Activated naive CD4-positive, alpha-beta T cell treated with anti-CD3 and anti-CD28 coated beads, Interleukin-2, amount 10 ng/mL, durations not matched to agents 7 days and 5 days (primary cell): ENCODE results near the gene MTHFS.
"Not testable (repeated sequence)": the region's sequence is repeated elsewhere in the genome, so short reads cannot be mapped to it uniquely, and the experiment has no call there.

Experiments
- CTCF ChIA-PET: fragments of 350-600 bp; sonication (Branson Sonifier 250); formaldehyde crosslinking; loops from one replicate; lab custom pipeline; 2021; ENCODE audit warnings: antibody characterized with exemption; lab: Charles Lee
- DNase-seq: peaks from one replicate; pipeline ENCODE4 v3.0.0-alpha.2; 2020
- H3K27ac Mint-ChIP-seq: one replicate; pipeline ENCODE4 v1.8.0; 2021; ENCODE audit warnings: mild to moderate bottlenecking, moderate library complexity, mixed read lengths
- H3K27me3 Mint-ChIP-seq: one replicate; pipeline ENCODE4 v1.8.0; 2021; ENCODE audit warnings: mild to moderate bottlenecking, mixed read lengths
- H3K36me3 Mint-ChIP-seq: one replicate; pipeline ENCODE4 v1.8.0; 2021; ENCODE audit warnings: mixed read lengths
- H3K4me1 Mint-ChIP-seq: one replicate; pipeline ENCODE4 v1.8.0; 2021; ENCODE audit warnings: mixed read lengths
- H3K4me3 Mint-ChIP-seq: one replicate; pipeline ENCODE4 v1.8.0; 2021; ENCODE audit warnings: mild to moderate bottlenecking, moderate library complexity, mixed read lengths
- H3K9me3 Mint-ChIP-seq: one replicate; pipeline ENCODE4 v1.8.0; 2021; ENCODE audit warnings: mixed read lengths

Gene MTHFS

DNA sequence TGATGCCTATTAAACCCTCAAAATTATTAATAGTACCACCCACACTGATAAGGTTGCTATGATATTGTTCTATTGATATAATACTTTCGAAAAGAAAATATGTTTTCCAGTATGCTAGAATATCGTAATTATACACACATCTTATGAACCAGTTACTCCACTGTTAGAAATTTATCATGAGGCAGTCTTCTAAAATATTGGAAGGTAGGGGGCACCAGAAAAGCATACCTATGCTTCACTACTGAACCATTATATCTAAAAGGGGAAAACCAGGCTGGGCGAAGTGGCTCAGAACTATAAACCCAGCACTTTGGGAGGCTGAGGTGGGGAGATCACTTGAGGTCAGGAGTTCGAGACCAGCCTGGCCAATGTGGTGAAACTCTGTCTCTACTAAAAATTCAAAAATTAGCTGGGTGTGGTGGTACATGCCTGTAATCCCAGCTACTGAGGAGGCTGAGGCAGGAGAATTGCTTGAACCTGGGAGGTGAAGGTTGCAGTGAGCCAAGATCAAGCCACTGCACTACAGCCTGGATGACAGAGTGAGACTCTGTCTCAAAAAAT is 4.1 kb upstream of the MTHFS start:
- DNase-seq, H3K27me3 Mint-ChIP-seq, H3K9me3 Mint-ChIP-seq, CTCF ChIA-PET, H3K27ac Mint-ChIP-seq, H3K4me3 Mint-ChIP-seq: not testable (repeated sequence)
- Mint-ChIP-seq H3K36me3 (peaks cover 18% of the 10 kb centered on the region), H3K4me1 (peaks cover 40% of the 10 kb centered on the region)

DNA sequence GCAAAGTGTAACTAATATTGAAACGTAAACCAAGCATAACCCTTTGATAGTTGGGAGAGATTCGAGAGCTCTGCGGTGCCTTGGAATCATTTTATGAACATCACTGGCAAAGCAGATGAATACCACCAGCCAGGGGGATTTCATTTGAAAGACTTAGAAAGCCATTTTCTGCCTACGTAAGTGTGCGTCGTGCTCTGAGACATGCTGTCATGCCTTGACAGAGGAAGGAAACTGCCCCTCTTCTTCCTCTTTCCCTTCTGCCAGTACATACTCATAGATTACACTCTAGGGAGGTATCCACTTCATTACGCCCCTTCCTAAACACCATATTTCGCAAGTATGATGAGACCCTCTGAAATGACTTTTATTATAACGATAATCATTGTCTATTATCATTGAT is 3.3 kb upstream of the MTHFS start:
- H3K27me3 Mint-ChIP-seq, result no peaks in the 10 kb centered on the region
- DNase-seq, result no peak
- CTCF ChIA-PET, result interaction anchor here (0.6 to 2.7 kb wide), 2 partner anchors 24 to 93 kb away, joined by 4 to 15 read pairs; no protein-coding TSS in a partner anchor
- no peaks in the 10 kb centered on the region for H3K9me3 Mint-ChIP-seq
- no peak overlapping the region for H3K4me3 Mint-ChIP-seq
- H3K36me3 Mint-ChIP-seq, result peaks cover 16% of the 10 kb centered on the region
- peaks cover 46% of the 10 kb centered on the region for H3K4me1 Mint-ChIP-seq
- H3K27ac Mint-ChIP-seq, result no peak overlapping the region

DNA sequence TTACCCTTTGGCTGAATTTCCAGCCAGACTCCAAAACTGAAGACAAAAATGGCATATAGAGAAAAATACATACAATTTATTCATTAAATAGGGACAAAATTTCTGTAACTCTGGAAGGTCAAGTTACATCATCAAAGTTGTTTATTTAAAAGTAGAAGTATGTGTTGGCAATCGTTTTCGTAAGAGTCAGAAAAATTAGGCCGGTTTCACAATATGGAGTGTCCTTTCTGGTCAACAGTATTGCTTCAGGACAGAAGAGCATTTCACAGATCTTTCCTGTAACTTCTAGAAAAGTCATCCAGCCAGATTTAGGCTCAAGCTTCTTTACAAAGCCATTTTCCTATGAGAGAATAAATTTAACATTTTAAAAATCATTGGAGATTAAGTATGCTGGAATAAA is 2.0 kb upstream of the MTHFS start:
- H3K36me3 Mint-ChIP-seq, result peaks cover 21% of the 10 kb centered on the region
- not testable (repeated sequence) for H3K27me3 Mint-ChIP-seq, H3K4me3 Mint-ChIP-seq, DNase-seq, H3K9me3 Mint-ChIP-seq
- H3K4me1 Mint-ChIP-seq, result peaks cover 51% of the 10 kb centered on the region
- CTCF ChIA-PET, result interaction anchor here (0.9 to 2.7 kb wide), 3 partner anchors 13 to 95 kb away, joined by 3 to 15 read pairs (median 4); no protein-coding TSS in a partner anchor
- H3K27ac Mint-ChIP-seq, result peak overlapping the region; percentile 97

DNA sequence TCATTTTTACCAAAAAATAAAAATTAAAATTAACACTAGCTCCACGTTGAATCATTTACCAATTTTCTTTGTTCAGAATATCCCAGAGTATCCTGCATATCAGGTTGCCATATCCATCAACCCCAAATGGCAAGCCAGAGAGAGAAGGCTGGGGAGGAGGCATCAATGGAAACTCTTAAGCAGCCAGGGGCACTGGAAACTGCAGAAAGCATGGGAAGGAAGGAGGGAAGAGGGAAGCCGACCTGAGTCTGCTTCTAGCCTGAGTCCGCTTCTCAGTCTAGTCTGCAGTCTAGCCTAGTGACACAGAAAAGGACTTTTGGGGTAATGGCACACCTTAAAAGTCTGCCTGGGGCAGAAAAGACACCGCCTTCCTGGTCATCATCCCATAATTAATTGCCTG is 1.6 kb upstream of the MTHFS start:
- Mint-ChIP-seq H3K4me1 (peaks cover 48% of the 10 kb centered on the region), H3K36me3 (peaks cover 19% of the 10 kb centered on the region), H3K9me3 (no peaks in the 10 kb centered on the region), H3K27ac (peak overlapping the region; percentile 97), H3K4me3 (no peak overlapping the region), H3K27me3 (no peaks in the 10 kb centered on the region)
- CTCF ChIA-PET, result interaction anchor here (0.9 to 2.7 kb wide), 7 partner anchors 13 to 95 kb away, joined by 3 to 15 read pairs (median 3); no protein-coding TSS in a partner anchor
- DNase-seq, result no peak

DNA sequence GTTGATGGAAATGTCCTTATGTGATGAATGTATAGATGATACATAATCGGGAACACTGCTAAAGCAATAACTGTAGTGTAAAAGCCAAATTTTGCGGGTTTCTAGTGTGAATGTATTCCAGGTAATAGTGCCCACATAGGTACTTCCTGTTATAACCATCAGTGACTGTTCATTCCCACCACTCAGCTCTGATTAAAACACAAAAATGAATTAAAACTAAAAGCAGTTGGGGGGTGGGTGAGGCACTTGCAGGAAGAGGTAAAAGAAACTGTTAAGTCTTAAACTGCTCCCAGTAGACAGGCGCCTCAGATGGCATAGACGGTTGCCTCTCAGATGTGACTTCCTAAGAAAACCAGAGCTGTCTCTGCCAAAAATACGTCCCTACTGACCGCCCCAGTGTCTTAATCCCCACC is 893 bp upstream of the MTHFS start:
- Mint-ChIP-seq H3K36me3 (peaks cover 19% of the 10 kb centered on the region), H3K9me3 (no peaks in the 10 kb centered on the region), H3K27ac (peak overlapping the region; percentile 97), H3K27me3 (no peaks in the 10 kb centered on the region), H3K4me1 (peaks cover 48% of the 10 kb centered on the region), H3K4me3 (peak overlapping the region; percentile 79)
- CTCF ChIA-PET, result interaction anchor here (0.9 to 2.7 kb wide), 7 partner anchors 14 to 96 kb away, joined by 3 to 15 read pairs (median 3); no protein-coding TSS in a partner anchor
- peak; percentile 37 for DNase-seq

DNA sequence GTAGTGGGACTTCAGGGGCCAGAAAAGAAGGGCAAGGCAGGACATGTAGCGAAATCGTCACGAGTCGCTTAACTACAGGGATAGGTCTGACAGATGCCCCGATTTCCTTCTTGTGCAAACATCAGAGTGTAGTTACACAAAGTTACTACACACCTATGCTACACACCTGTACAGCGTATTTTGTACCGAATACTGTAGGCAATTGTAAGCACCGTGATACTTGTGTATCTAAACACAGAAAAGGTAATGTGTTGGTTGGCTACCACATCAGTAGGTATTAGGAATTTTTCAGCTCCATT is 515 bp upstream of the MTHFS start:
- peak overlapping the region; percentile 79 for H3K4me3 Mint-ChIP-seq
- H3K27me3 Mint-ChIP-seq, result no peaks in the 10 kb centered on the region
- CTCF ChIA-PET, result interaction anchor here (1.0 to 2.7 kb wide), 5 partner anchors 24 to 96 kb away, joined by 3 to 15 read pairs (median 3); no protein-coding TSS in a partner anchor
- peaks cover 49% of the 10 kb centered on the region for H3K4me1 Mint-ChIP-seq
- H3K36me3 Mint-ChIP-seq, result peaks cover 22% of the 10 kb centered on the region
- no peaks in the 10 kb centered on the region for H3K9me3 Mint-ChIP-seq
- no peak for DNase-seq
- peak overlapping the region; percentile 97 for H3K27ac Mint-ChIP-seq

DNA sequence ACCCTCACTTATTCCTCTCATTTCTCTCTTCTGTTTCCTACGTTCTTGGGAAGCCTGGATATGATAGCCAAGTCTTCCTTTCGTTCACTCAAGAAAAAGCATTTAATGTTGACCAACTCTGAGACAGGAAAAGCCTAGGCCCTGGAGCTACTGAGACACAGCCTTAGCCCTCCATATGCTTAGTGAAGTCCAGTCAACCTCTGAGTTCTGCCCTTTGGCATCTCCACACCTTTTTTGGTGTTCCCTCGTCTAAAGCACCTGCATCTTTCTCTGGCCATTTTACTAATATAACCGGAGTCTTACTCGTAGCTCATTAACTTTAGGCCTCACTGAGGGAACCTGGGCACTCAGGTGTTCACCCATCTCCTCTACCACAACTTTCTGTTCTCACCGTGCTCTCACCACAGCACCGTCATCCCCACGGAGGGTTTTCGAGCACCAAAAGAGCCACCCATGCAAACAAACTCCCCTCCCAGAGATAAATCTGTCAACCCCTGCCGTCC is 632 bp downstream of the MTHFS start:
- Mint-ChIP-seq H3K4me3 (peak overlapping the region; percentile 91), H3K27me3 (no peaks in the 10 kb centered on the region), H3K9me3 (no peaks in the 10 kb centered on the region), H3K36me3 (peaks cover 23% of the 10 kb centered on the region), H3K27ac (peak overlapping the region; percentile 97), H3K4me1 (peaks cover 52% of the 10 kb centered on the region)
- CTCF ChIA-PET, result interaction anchor here (0.7 to 1.7 kb wide), 5 partner anchors 26 to 144 kb away, joined by 3 to 8 read pairs (median 3); no protein-coding TSS in a partner anchor
- no peak for DNase-seq

DNA sequence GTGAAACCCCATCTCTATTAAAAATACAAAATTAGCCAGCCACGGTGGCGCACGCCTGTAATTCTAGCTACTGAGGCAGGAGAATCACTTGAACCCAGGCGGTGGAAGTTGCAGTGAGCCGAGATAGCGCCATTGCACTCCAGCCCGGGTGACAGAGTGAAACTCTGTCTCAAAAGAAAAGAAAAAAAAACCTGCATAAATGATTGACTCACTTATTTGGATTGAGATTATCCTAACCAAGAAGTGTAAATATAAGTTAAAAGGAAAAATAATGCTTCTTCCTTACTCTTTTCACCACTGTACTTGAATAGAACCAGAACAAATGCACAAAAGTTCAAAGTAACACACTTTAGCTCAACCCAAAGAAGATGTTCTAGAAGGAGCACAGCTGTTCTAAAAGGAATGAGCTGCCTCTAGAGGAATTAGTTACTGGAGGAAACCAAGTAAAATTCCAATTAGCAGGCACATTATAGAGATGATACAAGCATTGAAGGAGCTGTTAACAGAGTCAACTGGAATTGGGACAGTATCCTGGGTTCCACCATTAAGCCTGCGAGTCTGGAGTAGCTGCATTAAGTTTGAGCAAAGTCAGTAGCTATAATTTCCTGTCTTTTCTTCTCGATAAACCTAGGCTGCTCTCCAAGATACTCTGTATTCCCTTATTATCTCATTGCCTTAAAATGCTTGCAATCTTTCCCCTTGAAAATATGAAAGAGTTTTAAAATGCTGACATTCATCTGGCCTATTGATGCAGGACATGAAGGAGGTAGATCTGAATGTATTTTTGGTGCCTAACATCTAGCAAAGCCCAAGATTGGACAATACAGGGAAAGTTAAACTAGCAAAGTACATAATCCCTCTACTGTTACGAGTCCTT is 9.5 kb downstream of the MTHFS start:
- Mint-ChIP-seq H3K4me3 (no peak overlapping the region), H3K36me3 (peaks cover 74% of the 10 kb centered on the region)
- CTCF ChIA-PET, result interaction anchor here (0.7 to 1.4 kb wide), 2 partner anchors 106 to 1647 kb away, joined by 3 to 6 read pairs; no protein-coding TSS in a partner anchor

DNA sequence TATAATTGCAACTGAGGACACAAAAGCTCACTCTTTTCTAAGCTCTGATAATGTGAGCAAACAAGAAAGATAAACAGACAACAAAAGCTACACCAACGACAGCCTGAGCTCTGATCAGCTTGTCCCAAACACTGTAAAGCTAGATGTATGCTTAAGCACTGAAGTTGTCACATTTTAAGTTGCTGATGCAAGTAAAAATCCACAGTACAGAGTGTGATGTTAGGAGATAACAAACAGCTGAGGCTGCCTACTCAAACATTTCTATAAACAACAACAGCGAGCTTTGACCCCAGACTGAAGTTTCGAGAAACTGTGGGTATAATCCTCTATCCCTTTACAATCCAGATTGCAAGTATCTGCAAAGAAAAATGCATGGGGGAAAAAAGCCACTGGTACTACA is 10.7 kb downstream of the MTHFS start:
- peaks cover 78% of the 10 kb centered on the region for H3K36me3 Mint-ChIP-seq
- CTCF ChIA-PET, result interaction anchor here (0.9 to 1.4 kb wide), 2 partner anchors 107 to 287 kb away, joined by 3 to 6 read pairs; no protein-coding TSS in a partner anchor

More for the DNA sequence above, 9.5 kb downstream of the MTHFS start:
- Mint-ChIP-seq H3K27me3 (no peaks in the 10 kb centered on the region), H3K27ac (no peak overlapping the region), H3K9me3 (no peaks in the 10 kb centered on the region), H3K4me1 (peaks cover 14% of the 10 kb centered on the region)
- DNase-seq, result no peak

DNA sequence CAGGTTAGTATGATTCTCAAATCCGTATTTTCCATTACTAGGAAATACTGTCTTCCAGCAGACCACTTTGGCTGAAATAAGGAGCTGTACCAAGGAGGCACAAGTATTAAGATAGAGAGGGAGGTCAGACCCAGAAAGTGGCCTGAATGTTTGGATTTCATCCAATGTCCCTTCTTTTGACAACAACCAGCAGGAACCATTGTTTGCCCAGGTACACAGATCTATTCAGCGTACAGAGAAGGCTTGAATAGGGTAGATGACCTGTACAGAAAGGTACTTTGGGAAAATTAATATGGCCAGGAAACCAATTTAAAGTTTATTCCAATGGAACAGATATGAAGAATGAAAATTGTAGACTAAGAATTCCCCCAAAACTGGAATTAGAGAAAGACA is 12.6 kb downstream of the MTHFS start:
- Mint-ChIP-seq H3K36me3 (peaks cover 81% of the 10 kb centered on the region), H3K27me3 (no peaks in the 10 kb centered on the region), H3K4me3 (no peak overlapping the region), H3K9me3 (peaks cover 5% of the 10 kb centered on the region), H3K4me1 (peaks cover 3% of the 10 kb centered on the region), H3K27ac (no peak overlapping the region)
- DNase-seq, result no peak
- CTCF ChIA-PET, result no interaction called here

More for the DNA sequence above, 10.7 kb downstream of the MTHFS start:
- Mint-ChIP-seq H3K27ac (no peak overlapping the region), H3K4me1 (peaks cover 7% of the 10 kb centered on the region), H3K9me3 (no peaks in the 10 kb centered on the region), H3K27me3 (no peaks in the 10 kb centered on the region), H3K4me3 (no peak overlapping the region)
- no peak for DNase-seq

DNA sequence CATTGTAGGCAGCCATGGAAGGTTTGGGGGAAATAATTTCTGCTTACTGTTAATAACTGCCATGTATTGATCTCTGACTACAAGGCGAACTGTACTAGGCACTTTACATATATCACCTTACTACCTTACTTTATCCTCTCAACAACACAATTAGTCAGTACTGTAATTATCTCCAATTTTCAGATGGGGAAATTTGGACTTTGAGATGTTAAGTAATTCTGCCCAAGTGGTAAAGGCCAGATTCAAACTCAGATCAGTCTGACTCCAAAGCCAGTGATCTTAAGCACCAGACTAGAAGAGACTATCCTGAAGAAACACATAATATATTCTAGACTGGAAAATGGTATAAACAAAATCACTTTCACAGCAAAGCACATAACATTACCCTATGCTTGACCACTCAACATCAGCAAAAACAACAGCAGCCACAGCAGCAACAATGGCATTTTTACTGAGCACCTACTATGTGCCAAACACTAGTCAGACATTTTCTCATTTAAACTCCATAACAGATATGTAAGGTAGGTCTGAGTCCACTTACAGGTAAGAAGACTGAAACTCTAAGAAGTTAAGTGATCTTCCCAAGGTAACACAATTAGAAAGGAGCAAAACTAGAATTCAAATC is 13.1 kb downstream of the MTHFS start:
- no peaks in the 10 kb centered on the region for H3K27me3 Mint-ChIP-seq
- no peak overlapping the region for H3K27ac Mint-ChIP-seq
- no peak for DNase-seq
- CTCF ChIA-PET, result no interaction called here
- H3K36me3 Mint-ChIP-seq, result peaks cover 84% of the 10 kb centered on the region
- H3K9me3 Mint-ChIP-seq, result peaks cover 5% of the 10 kb centered on the region
- no peak overlapping the region for H3K4me3 Mint-ChIP-seq
- peaks cover 3% of the 10 kb centered on the region for H3K4me1 Mint-ChIP-seq

DNA sequence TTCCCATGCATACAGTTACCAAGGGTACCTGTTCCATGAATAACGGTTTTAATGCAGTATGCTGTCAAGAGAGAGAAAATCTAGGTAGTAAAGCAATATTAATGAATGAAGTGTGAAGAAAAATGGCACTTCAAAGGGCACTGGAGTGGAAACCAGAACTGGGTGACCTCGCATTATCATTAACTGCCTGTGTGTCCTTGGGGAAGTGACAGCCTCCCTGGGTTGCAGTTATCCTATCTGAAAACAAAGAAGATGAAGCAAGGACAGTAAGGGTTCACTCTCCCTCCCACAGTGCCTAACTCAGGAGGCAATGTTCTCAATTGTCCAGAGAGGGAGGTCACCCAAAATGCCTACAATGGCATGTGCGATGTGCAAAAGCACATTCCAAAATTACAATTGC is 15.1 kb downstream of the MTHFS start:
- no peak for DNase-seq
- no peaks in the 10 kb centered on the region for H3K27me3 Mint-ChIP-seq
- no peak overlapping the region for H3K4me3 Mint-ChIP-seq
- H3K27ac Mint-ChIP-seq, result no peak overlapping the region
- CTCF ChIA-PET, result no interaction called here
- H3K36me3 Mint-ChIP-seq, result peaks cover 91% of the 10 kb centered on the region
- no peaks in the 10 kb centered on the region for H3K4me1 Mint-ChIP-seq
- peaks cover 21% of the 10 kb centered on the region for H3K9me3 Mint-ChIP-seq

DNA sequence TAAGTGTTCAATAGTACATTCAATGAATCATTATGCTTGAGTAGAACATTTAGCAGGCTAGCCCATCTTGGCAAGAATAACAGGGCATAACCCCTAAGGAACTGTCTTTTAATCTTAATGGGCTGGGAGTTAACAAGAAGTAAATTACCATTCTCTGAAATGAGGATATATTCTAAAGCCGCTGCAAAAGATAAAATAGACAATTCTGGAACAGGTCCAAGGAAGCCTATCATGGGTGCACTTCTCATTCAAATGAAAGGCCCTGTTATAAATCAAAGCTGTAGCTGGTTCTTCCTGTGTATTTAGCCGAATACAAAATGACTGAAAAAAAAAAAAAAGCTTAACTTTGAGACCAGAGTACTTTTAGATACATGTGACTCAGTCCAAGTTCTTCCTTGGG is 15.6 kb downstream of the MTHFS start:
- peaks cover 21% of the 10 kb centered on the region for H3K9me3 Mint-ChIP-seq

More for the DNA sequence above, 15.6 kb downstream of the MTHFS start:
- H3K36me3 Mint-ChIP-seq, result peaks cover 92% of the 10 kb centered on the region
- H3K4me3 Mint-ChIP-seq, result no peak overlapping the region
- DNase-seq, result no peak
- H3K27me3 Mint-ChIP-seq, result no peaks in the 10 kb centered on the region
- H3K27ac Mint-ChIP-seq, result no peak overlapping the region
- H3K4me1 Mint-ChIP-seq, result no peaks in the 10 kb centered on the region
- CTCF ChIA-PET, result no interaction called here
